IMR-90 (cell line): ENCODE data around the gene NEURL2. TPM values are rescaled to one million over a fixed set of nuclear protein-coding genes. Genes with fewer than 3 reads are reported as not detected.

Source experiments
- SMC3 ChIP-seq: fragments of 150-350 bp; IDR thresholded peaks from 2 replicates; pipeline ENCODE4 v1.6.1; 2016; ENCODE audit warnings: low read depth, mild to moderate bottlenecking, antibody characterized with exemption, low read length, moderate library complexity
- polyA plus RNA-seq, 3 experiments: library from polyadenylated mRNA; depleted of rRNA; stranded (reverse); fragments of >200 nt; gene quantifications; 2 replicates each; pipeline ENCODE4 v1.2.3, GENCODE V29; 2012; ENCODE audit warnings: low replicate concordance in 1 of 3
- total RNA-seq: library from RNA; depleted of rRNA; stranded (reverse); fragments of >200 nt; gene quantifications from 2 replicates; pipeline ENCODE4 v1.2.3, GENCODE V29; 2012
- TF ChIP-seq, protein P1 (sequence below): fragments of 150-350 bp; IDR thresholded peaks from 2 replicates; pipeline ENCODE4 v1.6.1; 2016; ENCODE audit warnings: low read depth, mild to moderate bottlenecking, low read length, moderate library complexity, borderline replicate concordance

NEURL2 gene
- total and polyA plus RNA-seq, 2 of the 4 experiments (the other 2 are of a cell fraction): 1.1 to 2.5 TPM

DNA sequence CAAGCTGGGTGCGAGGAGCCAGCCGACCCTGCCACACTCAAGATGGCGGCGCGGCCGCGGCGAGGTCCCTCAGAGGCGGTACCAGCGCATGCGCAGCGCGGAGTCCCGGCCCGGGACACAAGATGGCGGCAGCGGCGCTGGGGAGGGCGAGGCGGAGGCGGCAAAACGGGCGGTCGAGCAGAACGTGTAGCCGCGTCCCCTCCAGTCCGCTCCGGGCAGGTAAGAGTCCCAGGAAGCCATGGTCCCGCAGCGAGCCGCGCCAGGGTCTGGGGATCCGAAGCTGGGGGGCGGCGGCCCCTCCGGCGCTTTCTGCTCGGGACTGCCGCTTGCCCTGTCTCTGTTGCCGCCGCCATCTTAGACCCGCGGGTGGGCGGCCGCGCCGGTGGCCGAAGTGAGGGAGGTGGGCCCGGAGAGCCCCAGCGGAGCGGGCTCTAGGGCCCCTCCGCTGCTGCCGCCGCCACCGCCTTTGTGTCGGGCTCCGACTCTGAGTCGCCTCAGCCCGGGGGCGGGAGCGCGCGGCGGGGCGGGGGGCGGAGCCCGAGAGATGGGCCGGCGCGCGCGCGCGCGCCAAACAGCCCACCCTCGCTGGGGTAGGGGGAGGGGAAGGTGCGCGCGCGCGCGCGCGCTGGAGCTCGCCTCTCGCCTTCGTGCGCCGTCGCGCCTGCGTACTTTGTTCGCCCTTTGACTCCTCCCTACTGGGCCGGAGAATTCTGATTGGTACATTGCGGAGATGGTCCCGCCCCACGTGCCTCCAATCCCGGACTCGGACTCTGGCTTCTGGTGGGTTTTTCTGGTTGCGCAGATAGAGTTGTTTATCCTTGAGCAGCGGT lies 43.8 kb upstream of the NEURL2 start, which contains the start of gene PCIF1 (continued):
- TF ChIP-seq, protein P1, sequence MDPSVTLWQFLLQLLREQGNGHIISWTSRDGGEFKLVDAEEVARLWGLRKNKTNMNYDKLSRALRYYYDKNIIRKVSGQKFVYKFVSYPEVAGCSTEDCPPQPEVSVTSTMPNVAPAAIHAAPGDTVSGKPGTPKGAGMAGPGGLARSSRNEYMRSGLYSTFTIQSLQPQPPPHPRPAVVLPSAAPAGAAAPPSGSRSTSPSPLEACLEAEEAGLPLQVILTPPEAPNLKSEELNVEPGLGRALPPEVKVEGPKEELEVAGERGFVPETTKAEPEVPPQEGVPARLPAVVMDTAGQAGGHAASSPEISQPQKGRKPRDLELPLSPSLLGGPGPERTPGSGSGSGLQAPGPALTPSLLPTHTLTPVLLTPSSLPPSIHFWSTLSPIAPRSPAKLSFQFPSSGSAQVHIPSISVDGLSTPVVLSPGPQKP: no peak
- 0 out of 2 replicates have a peak, but pooled peaks have one; percentile 14 for TF ChIP-seq SMC3
